OCI-M1 (cell line): ENCODE results near the gene ANKRD65.
"Not testable (repeated sequence)": the region's sequence is repeated elsewhere in the genome, so short reads cannot be mapped to it uniquely, and the experiment has no call there.

ENCODE experiments used
- DNase-seq: peaks from one replicate; lab custom pipeline; 2025; lab: John Stamatoyannopoulos, UW

ANKRD65 gene

GRCh38 chr1:1393428-1393827, 27.6 kb downstream of the ANKRD65 start:
- DNase-seq: no peak

GRCh38 chr1:1393014-1393413, 28.1 kb downstream of the ANKRD65 start:
- DNase-seq: no peak

- no peak for DNase-seq
Observed at GRCh38 chr1:1391225-1391624, 29.9 kb downstream of the ANKRD65 start.

- DNase-seq: no peak
Observed at GRCh38 chr1:1390675-1391074, 30.4 kb downstream of the ANKRD65 start.

- DNase-seq: no peak
Observed at GRCh38 chr1:1388078-1388472, 33.0 kb downstream of the ANKRD65 start.

GRCh38 chr1:1387098-1388077, 33.7 kb downstream of the ANKRD65 start:
- no peak for DNase-seq

GRCh38 chr1:1385931-1386330, 35.1 kb downstream of the ANKRD65 start:
- no peak for DNase-seq

GRCh38 chr1:1385339-1385738, 35.7 kb downstream of the ANKRD65 start:
- DNase-seq: not testable (repeated sequence)

GRCh38 chr1:1381294-1381693, 39.8 kb downstream of the ANKRD65 start:
- no peak for DNase-seq

GRCh38 chr1:1380860-1381259, 40.2 kb downstream of the ANKRD65 start:
- no peak for DNase-seq

- DNase-seq: no peak
Observed at GRCh38 chr1:1377540-1378205, 43.4 kb downstream of the ANKRD65 start.

GRCh38 chr1:1376551-1377226, 44.4 kb downstream of the ANKRD65 start:
- DNase-seq: no peak

- peak; percentile 99 for DNase-seq
Observed at GRCh38 chr1:1374929-1375662, 46.0 kb downstream of the ANKRD65 start, which contains the start of gene AURKAIP1. Gene AURKAIP1 (minus strand): TSS chr1:1375207. CDS start chr1:1374756, 451 bp downstream.

- no peak for DNase-seq
Observed at GRCh38 chr1:1374589-1374928, 46.5 kb downstream of the ANKRD65 start.

- DNase-seq: no peak
Observed at GRCh38 chr1:1373815-1374588, 47.1 kb downstream of the ANKRD65 start.

GRCh38 chr1:1373051-1373814, 47.8 kb downstream of the ANKRD65 start:
- DNase-seq: no peak

- DNase-seq: peak; percentile 80
Observed at GRCh38 chr1:1371746-1372711, 49.0 kb downstream of the ANKRD65 start.

GRCh38 chr1:1371364-1371745, 49.7 kb downstream of the ANKRD65 start:
- peak; percentile 73 for DNase-seq

GRCh38 chr1:1370771-1371300, 50.2 kb downstream of the ANKRD65 start:
- DNase-seq: no peak
